H1 (cell line): ENCODE results near the gene IQCE. TPM values are rescaled to one million over a fixed set of nuclear protein-coding genes. Genes with fewer than 3 reads are reported as not detected.

Source experiments
- EZH2 ChIP-seq: fragments of 200-600 bp; sonication (generic); IDR thresholded peaks from 2 replicates; pipeline ENCODE4 v1.7.1; 2012; ENCODE audit warnings: low read depth, mild to moderate bottlenecking, moderate library complexity, low read length, inconsistent platforms; ENCODE audit not compliant: severe bottlenecking
- PHF8 ChIP-seq: fragments of 200-600 bp; sonication (generic); conservative IDR thresholded peaks from 2 replicates; pipeline ENCODE4 v1.7.1; 2012; ENCODE audit warnings: low read depth, mild to moderate bottlenecking, inconsistent platforms, low read length, moderate library complexity
- polyA plus RNA-seq, 7 experiments: library from polyadenylated mRNA; depleted of rRNA in 3 of 7; stranded (reverse) in 5 of 7; unstranded in 2 of 7; fragments of >200 nt in 5 of 7; fragments of 200-250 nt in 2 of 7; gene quantifications; 1 replicate in 5 of 7; 2 replicates in 1 of 7; 4 replicates in 1 of 7; pipeline versions ENCODE4 v1.2.1 to v1.2.3, GENCODE V29; 2011 to 2013; ENCODE audit warnings: missing spikeins in 2 of 7, mixed read lengths in 2 of 7
- total RNA-seq: library from RNA; stranded (reverse); fragmentation: NEBNext Ultra II Directional; extraction: Animal tissue kit (Norgen Biotek cat#: 25700); gene quantifications from 2 replicates; pipeline ENCODE4 v1.2.1, GENCODE V29; 2021

The IQCE gene
- total and polyA plus RNA-seq, 2 of the 8 experiments (the other 6 are each of a cell fraction or from before 2014, with no cell fraction given), result 2.2 to 4.9 TPM

DNA sequence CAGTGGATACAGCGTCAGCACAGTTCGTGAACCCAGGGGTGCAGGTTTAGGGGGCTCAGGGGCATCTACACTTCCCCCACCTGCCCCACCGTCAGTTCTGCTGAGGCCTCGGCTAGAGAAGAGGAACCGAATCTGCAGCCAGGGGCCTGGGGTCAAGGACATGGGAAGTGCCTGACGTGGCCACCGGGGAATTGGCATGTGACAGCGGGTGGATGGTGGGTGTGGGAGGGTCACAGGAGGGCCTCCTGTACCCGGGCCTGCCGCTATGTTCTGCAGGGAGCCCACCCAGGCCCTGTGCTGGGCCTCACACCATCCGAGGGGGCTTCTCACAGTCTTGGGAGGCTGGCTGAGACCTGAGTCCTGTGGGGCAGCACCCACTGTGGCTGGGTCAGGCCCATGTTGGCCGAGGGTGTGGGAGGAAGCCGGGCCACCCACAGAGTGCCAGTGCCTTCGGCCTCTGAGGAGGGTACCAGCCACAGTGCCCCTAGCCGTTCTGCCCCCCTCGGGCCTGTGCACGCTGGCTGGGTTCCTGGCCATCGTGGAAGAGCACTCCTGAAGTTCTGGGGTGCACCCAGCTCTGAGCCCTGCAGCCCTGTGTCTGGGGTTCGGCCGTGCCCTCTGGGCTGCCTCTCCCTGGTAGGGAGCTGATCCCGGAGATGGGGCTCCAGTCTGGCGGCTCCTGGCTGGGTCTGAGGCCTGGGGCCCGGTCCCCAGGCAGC lies 78.9 kb downstream of the IQCE start (continued):
- TF ChIP-seq PHF8, result no peak
- TF ChIP-seq EZH2, result no peak
